ENCODE results near the gene CLNK. TPM values are rescaled to one million over a fixed set of nuclear protein-coding genes. Genes with fewer than 3 reads are reported as not detected.

Gene CLNK
- total and polyA plus RNA-seq, 2 experiments from 2014 or later = not detected

DNA sequence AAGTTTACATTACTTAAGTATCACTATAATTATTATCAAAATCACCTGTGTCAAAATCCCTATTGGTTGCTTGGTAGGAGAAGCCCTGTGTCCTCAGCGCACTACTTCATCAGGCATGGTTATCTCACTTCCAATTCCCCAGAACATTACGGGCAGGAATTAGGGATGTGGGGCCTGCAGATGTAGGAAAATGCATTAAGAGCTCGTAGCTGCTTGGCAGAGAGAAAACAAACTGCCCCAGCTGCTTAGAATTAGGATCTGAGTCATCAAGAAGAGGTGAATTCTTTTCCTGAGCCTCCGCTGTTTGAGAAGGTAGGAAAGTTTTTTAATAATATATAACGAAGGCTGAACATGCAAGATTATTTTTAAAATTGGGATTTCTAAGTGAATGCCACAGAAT lies 31.1 kb upstream of the CLNK start:
- Histone ChIP-seq H2AFZ (no peak overlapping the region), H3K27ac (no peak overlapping the region), H3K4me2 (no peak overlapping the region), H3K4me3 (no peak overlapping the region), H3K4me1 (ENCODE audit: insufficient read depth) (peaks cover 9% of the 10 kb centered on the region), H3K79me2 (no peaks in the 10 kb centered on the region), H3K9me3 (ENCODE audit: low read depth) (no peaks in the 10 kb centered on the region), H3K9me2 (replicated peaks; ENCODE audit: insufficient read depth) (no peaks in the 10 kb centered on the region), H3K27me3 (no peaks in the 10 kb centered on the region), H3K36me3 (replicated peaks; ENCODE audit: insufficient read depth, low read depth) (no peaks in the 10 kb centered on the region), H4K20me1 (ENCODE audit: insufficient read depth, poor library complexity, severe bottlenecking) (no peaks in the 10 kb centered on the region)
- 23% methylated on average over 5 of the region's 5 CpGs for WGBS (ENCODE audit: low lambda C conversion rate, missing lambda C conversion rate)
- peak; percentile 42 for DNase-seq (ENCODE audit: low spot score)
- TF ChIP-seq CTCF (IDR thresholded peaks at IDR 0.05; ENCODE audit: poor library complexity) (no peak), EZH2phosphoT487 (IDR thresholded peaks at IDR 0.05; ENCODE audit: low read depth, severe bottlenecking, unreplicated experiment) (no peak), EZH2 (IDR thresholded peaks at IDR 0.05; ENCODE audit: borderline replicate concordance) (no peak)

- Histone ChIP-seq H3K4me2 (no peak overlapping the region), H3K4me1 (ENCODE audit: insufficient read depth) (peaks cover 9% of the 10 kb centered on the region), H3K27me3 (no peaks in the 10 kb centered on the region), H3K4me3 (no peak overlapping the region), H3K9me3 (ENCODE audit: low read depth) (no peaks in the 10 kb centered on the region), H4K20me1 (ENCODE audit: insufficient read depth, poor library complexity, severe bottlenecking) (no peaks in the 10 kb centered on the region), H2AFZ (no peak overlapping the region), H3K36me3 (replicated peaks; ENCODE audit: insufficient read depth, low read depth) (no peaks in the 10 kb centered on the region), H3K9me2 (replicated peaks; ENCODE audit: insufficient read depth) (no peaks in the 10 kb centered on the region), H3K79me2 (no peaks in the 10 kb centered on the region), H3K27ac (no peak overlapping the region)
- DNase-seq (ENCODE audit: low spot score) = no peak
- WGBS (ENCODE audit: low lambda C conversion rate, missing lambda C conversion rate) = 61% methylated on average over 4 of the region's 4 CpGs
- no peak for TF ChIP-seq EZH2phosphoT487 (IDR thresholded peaks at IDR 0.05; ENCODE audit: low read depth, severe bottlenecking, unreplicated experiment)
Observed at GRCh38 chr4:10715135-10715534, 30.6 kb upstream of the CLNK start.

DNA sequence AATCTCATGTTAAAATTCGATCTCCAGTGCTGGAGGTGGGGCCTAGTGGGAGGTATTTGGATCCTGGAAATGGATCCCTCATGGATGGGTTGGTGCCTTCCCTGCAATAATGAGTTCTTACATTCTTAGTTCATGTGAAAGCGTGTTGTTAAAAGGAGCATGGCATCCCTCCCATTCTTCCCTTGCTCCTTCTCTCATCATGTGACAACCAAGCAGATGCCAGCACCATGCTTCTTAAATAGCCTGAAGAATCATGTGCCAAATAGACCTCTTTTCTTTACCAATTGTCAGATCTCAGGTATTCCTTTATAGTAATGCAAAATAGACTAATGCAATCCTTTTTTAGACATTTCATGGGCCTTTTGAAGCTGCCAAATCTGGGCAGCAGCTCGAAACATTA lies 29.0 kb upstream of the CLNK start:
- no peaks in the 10 kb centered on the region for H3K9me3 ChIP-seq (ENCODE audit: low read depth)
- H4K20me1 ChIP-seq (ENCODE audit: insufficient read depth, poor library complexity, severe bottlenecking) = no peaks in the 10 kb centered on the region
- no peak overlapping the region for H3K4me3 ChIP-seq
- H3K36me3 ChIP-seq (replicated peaks; ENCODE audit: insufficient read depth, low read depth) = no peaks in the 10 kb centered on the region
- no peaks in the 10 kb centered on the region for H3K79me2 ChIP-seq
- no peaks in the 10 kb centered on the region for H3K27me3 ChIP-seq
- no peak overlapping the region for H3K27ac ChIP-seq
- no peak overlapping the region for H3K4me2 ChIP-seq
- no peak for DNase-seq (ENCODE audit: low spot score)
- H3K9me2 ChIP-seq (replicated peaks; ENCODE audit: insufficient read depth) = no peaks in the 10 kb centered on the region
- no peak overlapping the region for H2AFZ ChIP-seq
- H3K4me1 ChIP-seq (ENCODE audit: insufficient read depth) = peaks cover 9% of the 10 kb centered on the region
- TF ChIP-seq EZH2phosphoT487 (IDR thresholded peaks at IDR 0.05; ENCODE audit: low read depth, severe bottlenecking, unreplicated experiment) (no peak), CTCF (IDR thresholded peaks at IDR 0.05; ENCODE audit: poor library complexity) (no peak), EZH2 (IDR thresholded peaks at IDR 0.05; ENCODE audit: borderline replicate concordance) (no peak)
- 96% methylated on average over 3 of the region's 3 CpGs for WGBS (ENCODE audit: low lambda C conversion rate, missing lambda C conversion rate)

DNA sequence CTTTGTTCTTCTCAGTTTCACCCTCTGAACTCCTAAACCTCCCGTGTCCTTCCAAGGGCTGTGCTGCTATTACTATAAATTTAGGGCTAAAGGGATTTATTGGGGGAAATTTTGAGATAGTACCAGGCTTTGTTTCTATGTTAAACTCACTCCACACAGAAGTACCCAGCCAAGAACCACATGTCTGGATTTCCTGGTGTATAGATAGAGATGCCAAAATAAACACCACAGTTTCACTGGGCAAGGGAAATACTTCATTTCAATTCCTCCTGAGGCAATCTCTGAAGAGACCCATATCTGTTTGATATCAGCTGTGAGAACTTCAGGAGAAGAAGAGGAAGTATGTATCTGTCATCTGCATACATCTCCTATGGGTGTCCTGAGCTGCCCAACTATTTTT lies 21.7 kb upstream of the CLNK start:
- Histone ChIP-seq H3K27ac (no peak overlapping the region), H3K4me2 (no peak overlapping the region), H3K36me3 (replicated peaks; ENCODE audit: insufficient read depth, low read depth) (no peaks in the 10 kb centered on the region), H3K9me2 (replicated peaks; ENCODE audit: insufficient read depth) (no peaks in the 10 kb centered on the region), H2AFZ (no peak overlapping the region), H3K4me3 (no peak overlapping the region), H4K20me1 (ENCODE audit: insufficient read depth, poor library complexity, severe bottlenecking) (no peaks in the 10 kb centered on the region), H3K79me2 (no peaks in the 10 kb centered on the region), H3K4me1 (ENCODE audit: insufficient read depth) (peaks cover 7% of the 10 kb centered on the region), H3K27me3 (no peaks in the 10 kb centered on the region), H3K9me3 (ENCODE audit: low read depth) (no peaks in the 10 kb centered on the region)
- no peak for TF ChIP-seq EZH2 (IDR thresholded peaks at IDR 0.05; ENCODE audit: borderline replicate concordance)
- no peak for TF ChIP-seq EZH2phosphoT487 (IDR thresholded peaks at IDR 0.05; ENCODE audit: low read depth, severe bottlenecking, unreplicated experiment)
- TF ChIP-seq CTCF (IDR thresholded peaks at IDR 0.05; ENCODE audit: poor library complexity) = no peak
- 57% methylated on average over 1 of the region's 1 CpG for WGBS (ENCODE audit: low lambda C conversion rate, missing lambda C conversion rate)
- no peak for DNase-seq (ENCODE audit: low spot score)
